HG03108 (cell line): Measurements from ENCODE around the gene SET.

ENCODE experiments used
- ATAC-seq: cut with Tn5 transposase; IDR thresholded peaks from one replicate; pipeline ENCODE4 v1.9.1; 2021; ENCODE audit warnings: moderate library complexity; ENCODE audit not compliant: unreplicated experiment

The SET gene

GRCh38 chr9:128707446-128707845 lies 18.4 kb downstream of the SET start:
- no peak for ATAC-seq

- ATAC-seq: no peak
These were observed 23.7 kb downstream of the SET start for GRCh38 chr9:128712451-128713410.

GRCh38 chr9:128713411-128713780 lies 24.4 kb downstream of the SET start:
- ATAC-seq: no peak

- no peak for ATAC-seq
These were observed 25.0 kb downstream of the SET start for GRCh38 chr9:128713941-128714573.

GRCh38 chr9:128714586-128715435 lies 25.8 kb downstream of the SET start:
- no peak for ATAC-seq

GRCh38 chr9:128715436-128715750 lies 26.4 kb downstream of the SET start:
- no peak for ATAC-seq

GRCh38 chr9:128716581-128717254 lies 27.7 kb downstream of the SET start:
- no peak for ATAC-seq

GRCh38 chr9:128718047-128718446 lies 29.0 kb downstream of the SET start:
- no peak for ATAC-seq

GRCh38 chr9:128718475-128718874 lies 29.5 kb downstream of the SET start:
- ATAC-seq: no peak

GRCh38 chr9:128719919-128720605 lies 31.0 kb downstream of the SET start:
- ATAC-seq: no peak

GRCh38 chr9:128720841-128721486 lies 31.9 kb downstream of the SET start:
- no peak for ATAC-seq

GRCh38 chr9:128721487-128722010 lies 32.5 kb downstream of the SET start:
- no peak for ATAC-seq

GRCh38 chr9:128722380-128723351 lies 33.6 kb downstream of the SET start:
- no peak for ATAC-seq

- ATAC-seq: no peak
These were observed 34.4 kb downstream of the SET start for GRCh38 chr9:128723352-128723865.

- ATAC-seq: peak; percentile 95
These were observed 35.1 kb downstream of the SET start, which contains the start of gene ZDHHC12 for GRCh38 chr9:128723866-128724743. Gene ZDHHC12, minus strand, starts transcription at chr9:128724127. Its CDS starts 34 bp downstream, at chr9:128724093.

GRCh38 chr9:128724744-128725211 lies 35.8 kb downstream of the SET start:
- no peak for ATAC-seq

- no peak for ATAC-seq
These were observed 38.7 kb downstream of the SET start for GRCh38 chr9:128727640-128728248.
